Measurements from ENCODE around the gene MAP4K4.

Gene MAP4K4

DNA sequence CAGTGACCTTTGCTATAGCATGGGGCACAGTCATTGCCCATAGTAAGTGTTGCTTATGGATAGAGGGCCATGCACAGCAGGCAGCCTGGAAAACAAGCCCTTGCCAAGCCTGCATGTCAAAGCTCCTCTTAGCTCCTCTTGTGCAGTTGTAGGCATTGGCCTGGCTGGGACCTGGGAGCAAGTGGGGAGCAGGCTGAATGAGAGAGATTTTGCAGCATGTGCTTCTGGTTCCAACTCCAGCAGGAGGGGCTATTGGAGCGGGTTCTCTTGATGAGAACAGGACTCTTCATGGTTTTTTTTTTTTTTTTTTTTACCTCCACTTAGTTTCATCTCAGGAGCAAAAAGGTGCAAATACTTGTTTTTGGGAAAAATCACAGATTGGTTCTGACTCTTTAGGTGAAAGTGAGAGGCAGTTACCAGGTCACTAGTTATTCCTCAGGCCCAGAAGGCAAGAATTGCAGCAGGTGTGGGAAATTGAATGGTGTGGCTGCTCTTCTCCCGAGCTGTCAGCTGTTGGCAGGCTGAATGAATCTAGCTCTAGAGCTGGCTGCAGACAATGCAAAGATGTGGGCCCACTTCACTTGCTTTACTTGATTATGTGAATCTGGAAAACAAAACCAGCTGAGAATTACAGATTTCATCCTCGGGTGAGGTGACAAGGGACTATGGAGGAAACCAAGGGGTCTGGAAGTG, 95.9 kb downstream of the MAP4K4 start:
- no peak for DNase-seq (ENCODE audit: low read depth)
- H3K4me3 ChIP-seq (ENCODE audit: low read depth, low read length) = no peak overlapping the region
- in situ Hi-C loops (cut with HindIII; ENCODE audit: low sequenced_read_pairs) = no loop called here
- peak; percentile 32 for TF ChIP-seq CTCF (IDR thresholded peaks at IDR 0.05; ENCODE audit: low read depth, low read length, missing control alignments)

DNA sequence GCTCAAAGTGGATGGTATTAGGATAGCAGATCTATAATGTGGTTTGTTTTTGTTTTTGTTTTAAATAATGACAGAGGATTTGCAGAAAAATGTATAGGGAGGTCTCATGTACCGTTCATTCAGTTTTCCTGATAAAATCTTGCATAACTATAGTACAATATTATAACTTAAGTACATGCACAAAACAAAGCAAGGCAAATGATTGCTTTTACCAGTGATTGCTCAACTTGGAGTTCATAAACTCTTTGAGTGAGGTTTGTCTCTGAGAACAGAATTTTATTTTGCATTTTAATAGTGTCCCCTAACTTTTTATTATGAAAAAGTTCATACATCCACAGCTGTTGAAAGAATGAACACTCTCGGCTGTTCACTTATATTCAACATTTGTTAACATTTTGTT, 96.6 kb downstream of the MAP4K4 start:
- DNase-seq (ENCODE audit: low read depth) = no peak
- in situ Hi-C loops (cut with HindIII; ENCODE audit: low sequenced_read_pairs) = no loop called here
- no peak for TF ChIP-seq CTCF (IDR thresholded peaks at IDR 0.05; ENCODE audit: low read depth, low read length, missing control alignments)
- no peak overlapping the region for H3K4me3 ChIP-seq (ENCODE audit: low read depth, low read length)

GRCh38 chr2:101795033-101795432, 97.5 kb downstream of the MAP4K4 start:
- no peak overlapping the region for H3K4me3 ChIP-seq (ENCODE audit: low read depth, low read length)
- DNase-seq (ENCODE audit: low read depth) = no peak
- TF ChIP-seq CTCF (IDR thresholded peaks at IDR 0.05; ENCODE audit: low read depth, low read length, missing control alignments) = no peak
- in situ Hi-C loops (cut with HindIII; ENCODE audit: low sequenced_read_pairs) = no loop called here

GRCh38 chr2:101796825-101797600, 99.5 kb downstream of the MAP4K4 start:
- in situ Hi-C loops (cut with HindIII; ENCODE audit: low sequenced_read_pairs) = no loop called here
- no peak for TF ChIP-seq CTCF (IDR thresholded peaks at IDR 0.05; ENCODE audit: low read depth, low read length, missing control alignments)
- no peak overlapping the region for H3K4me3 ChIP-seq (ENCODE audit: low read depth, low read length)
- no peak for DNase-seq (ENCODE audit: low read depth)

DNA sequence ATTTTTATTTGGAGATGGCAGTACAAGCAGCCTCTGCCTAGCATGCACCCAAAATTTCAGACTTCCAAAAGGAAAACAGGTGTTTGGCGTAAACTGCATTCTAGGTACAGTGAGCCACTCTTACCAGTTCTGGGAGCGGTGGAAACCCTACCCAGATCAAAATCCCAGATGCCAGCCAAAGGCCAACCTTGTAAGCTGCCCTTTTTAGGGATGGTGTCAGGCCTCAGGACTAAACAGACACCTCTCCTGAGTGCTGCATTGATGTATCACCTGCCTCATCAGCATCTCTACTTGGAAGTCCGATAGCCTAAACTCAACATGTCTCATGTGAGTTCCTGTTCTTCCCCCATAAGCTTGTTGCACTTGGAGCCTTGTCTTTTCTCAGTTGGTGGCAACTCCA, 104.0 kb downstream of the MAP4K4 start:
- in situ Hi-C loops (cut with HindIII; ENCODE audit: low sequenced_read_pairs) = no loop called here
- TF ChIP-seq CTCF (IDR thresholded peaks at IDR 0.05; ENCODE audit: low read depth, low read length, missing control alignments) = no peak
- no peak overlapping the region for H3K4me3 ChIP-seq (ENCODE audit: low read depth, low read length)
- DNase-seq (ENCODE audit: low read depth) = no peak

DNA sequence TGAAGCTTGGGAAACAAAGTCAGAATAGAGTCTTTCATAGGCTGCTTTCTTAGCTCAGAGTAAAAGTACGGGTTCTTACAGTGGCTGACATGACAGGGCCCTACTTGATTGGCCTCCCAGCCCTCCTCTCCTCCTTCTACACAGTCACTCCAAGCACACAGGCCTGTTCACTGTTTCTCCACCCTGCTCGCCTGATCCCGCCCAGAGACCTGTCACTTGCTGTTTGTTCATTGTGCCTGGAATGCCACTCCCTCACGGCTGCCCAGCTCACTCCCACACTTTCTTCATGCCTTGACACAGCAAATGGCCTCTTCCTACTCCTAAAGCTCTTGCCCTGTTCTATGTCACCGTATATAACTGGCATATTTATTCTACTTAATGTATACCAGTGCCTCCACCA, 104.8 kb downstream of the MAP4K4 start:
- no peak for DNase-seq (ENCODE audit: low read depth)
- no peak for TF ChIP-seq CTCF (IDR thresholded peaks at IDR 0.05; ENCODE audit: low read depth, low read length, missing control alignments)
- in situ Hi-C loops (cut with HindIII; ENCODE audit: low sequenced_read_pairs) = no loop called here

More for the DNA sequence above, 104.8 kb downstream of the MAP4K4 start:
- H3K4me3 ChIP-seq (ENCODE audit: low read depth, low read length) = no peak overlapping the region

Data from astrocyte of the cerebellum (primary cell).